Esophagus muscularis mucosa (tissue), 4 donors: ENCODE results near the gene DACH1. TPM values are rescaled to one million over a fixed set of nuclear protein-coding genes. Genes with fewer than 3 reads are reported as not detected.

Experiments
- DNase-seq: peaks from one replicate; pipeline ENCODE4 v3.0.0-alpha.2; 2017; ENCODE audit errors: extremely low spot score
- H3K27ac ChIP-seq, 4 donors: fragments of 200-600 bp; sonication (generic); replicated peaks in 1 of 4; 1 replicate in 3 of 4; 2 replicates in 1 of 4; pipeline ENCODE4 v1.5.1; 2016 to 2019; ENCODE audit warnings: mild to moderate bottlenecking in 1 of 4
- H3K27me3 ChIP-seq, 4 donors: fragments of 200-600 bp; sonication (generic); one replicate each; pipeline versions ENCODE4 v1.5.1 to v1.6.0; 2016 to 2019
- H3K36me3 ChIP-seq, 4 donors: fragments of 200-600 bp; sonication (generic); one replicate each; pipeline ENCODE4 v1.5.1; 2016 to 2019
- H3K4me1 ChIP-seq, 4 donors: fragments of 200-600 bp; sonication (generic); one replicate each; pipeline ENCODE4 v1.5.1; 2016 to 2019
- H3K4me3 ChIP-seq, 4 donors: fragments of 200-600 bp; sonication (generic); 1 replicate in 2 of 4; 2 replicates in 2 of 4; pipeline ENCODE4 v1.5.1; 2016 to 2019; ENCODE audit warnings: mild to moderate bottlenecking in 4 of 4, moderate library complexity in 1 of 4
- H3K9me3 ChIP-seq, 4 donors: fragments of 200-600 bp; sonication (generic); 1 replicate in 3 of 4; 2 replicates in 1 of 4; pipeline ENCODE4 v1.5.1; 2016 to 2019
- EP300 ChIP-seq: sonication (generic); formaldehyde crosslinking; IDR thresholded peaks from one replicate; pipeline ENCODE4 v1.6.1; 2017; ENCODE audit warnings: antibody characterized with exemption
- POLR2A ChIP-seq: fragments of 450-650 bp; IDR thresholded peaks from one replicate; pipeline ENCODE4 v1.6.1; 2017; ENCODE audit warnings: antibody characterized with exemption, moderate library complexity, mild to moderate bottlenecking, low read depth
- POLR2AphosphoS5 ChIP-seq, 2 donors: sonication (generic); formaldehyde crosslinking; IDR thresholded peaks; one replicate each; pipeline ENCODE4 v1.6.1; 2017; ENCODE audit warnings: antibody characterized with exemption in 2 of 2
- WGBS: methylation state at CpG from one replicate; pipeline ENCODE4 v1.1.5; 2018; 5-methylcytosine and 5-hydroxymethylcytosine counted together
- intact Hi-C: fragments of 100-400 bp; cut with DNase I; formaldehyde crosslinking; loops from one replicate; pipeline ENCODE4 v1.15.1; 2023
- total RNA-seq, 4 donors: library from RNA; depleted of rRNA; stranded (reverse); fragments of >200 nt; gene quantifications; one replicate each; pipeline versions ENCODE4 v1.1.0 to v1.2.1, GENCODE V29; 2016
- TF ChIP-seq, protein P1 (sequence below), 3 experiments: fragments of 200-600 bp in 2 of 3; fragments of 450-650 bp in 1 of 3; sonication (generic) in 2 of 3; IDR thresholded peaks; one replicate each; pipeline ENCODE4 v1.5.1; 2017 to 2019; ENCODE audit warnings: antibody characterized with exemption in 3 of 3, mild to moderate bottlenecking in 2 of 3, moderate library complexity in 1 of 3

The DACH1 gene
- total RNA-seq, 4 donors from 2014 or later: 1.2 to 2.0 (median 1.5) TPM

DNA sequence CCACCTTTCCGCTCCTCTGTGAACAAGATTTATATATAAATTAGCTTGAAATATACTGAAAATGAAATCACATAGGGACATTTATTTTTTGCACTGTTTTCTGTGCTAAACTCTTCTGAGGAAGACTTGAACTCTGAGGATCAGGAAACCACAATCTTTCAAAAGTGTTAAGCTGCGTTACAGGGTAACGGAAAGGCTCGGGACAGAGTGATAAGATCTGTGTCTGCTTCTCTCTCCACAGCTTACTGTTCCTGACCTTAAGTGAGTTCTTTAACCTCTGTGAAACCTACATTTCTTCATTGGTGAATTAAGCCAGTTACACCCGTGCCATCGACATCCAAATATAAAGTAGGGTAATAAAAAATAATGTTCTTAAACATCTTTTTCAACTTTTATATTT is 38.9 kb downstream of the DACH1 start:
- Histone ChIP-seq H3K27ac (no peak overlapping the region), H3K4me1 (no peaks in the 10 kb centered on the region), H3K4me3 (no peak overlapping the region), H3K36me3 (no peaks in the 10 kb centered on the region), H3K27me3 (no peaks in the 10 kb centered on the region), H3K9me3 (no peaks in the 10 kb centered on the region)
- no peak for DNase-seq
- 66% methylated on average over 6 of the region's 6 CpGs for WGBS
- intact Hi-C loops: no loop called here
- TF ChIP-seq POLR2A (no peak), EP300 (no peak), POLR2AphosphoS5 (IDR thresholded peaks at IDR 0.05) (no peak)
- TF ChIP-seq, protein P1, sequence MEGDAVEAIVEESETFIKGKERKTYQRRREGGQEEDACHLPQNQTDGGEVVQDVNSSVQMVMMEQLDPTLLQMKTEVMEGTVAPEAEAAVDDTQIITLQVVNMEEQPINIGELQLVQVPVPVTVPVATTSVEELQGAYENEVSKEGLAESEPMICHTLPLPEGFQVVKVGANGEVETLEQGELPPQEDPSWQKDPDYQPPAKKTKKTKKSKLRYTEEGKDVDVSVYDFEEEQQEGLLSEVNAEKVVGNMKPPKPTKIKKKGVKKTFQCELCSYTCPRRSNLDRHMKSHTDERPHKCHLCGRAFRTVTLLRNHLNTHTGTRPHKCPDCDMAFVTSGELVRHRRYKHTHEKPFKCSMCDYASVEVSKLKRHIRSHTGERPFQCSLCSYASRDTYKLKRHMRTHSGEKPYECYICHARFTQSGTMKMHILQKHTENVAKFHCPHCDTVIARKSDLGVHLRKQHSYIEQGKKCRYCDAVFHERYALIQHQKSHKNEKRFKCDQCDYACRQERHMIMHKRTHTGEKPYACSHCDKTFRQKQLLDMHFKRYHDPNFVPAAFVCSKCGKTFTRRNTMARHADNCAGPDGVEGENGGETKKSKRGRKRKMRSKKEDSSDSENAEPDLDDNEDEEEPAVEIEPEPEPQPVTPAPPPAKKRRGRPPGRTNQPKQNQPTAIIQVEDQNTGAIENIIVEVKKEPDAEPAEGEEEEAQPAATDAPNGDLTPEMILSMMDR (IDR thresholded peaks at IDR 0.05): no peak

DNA sequence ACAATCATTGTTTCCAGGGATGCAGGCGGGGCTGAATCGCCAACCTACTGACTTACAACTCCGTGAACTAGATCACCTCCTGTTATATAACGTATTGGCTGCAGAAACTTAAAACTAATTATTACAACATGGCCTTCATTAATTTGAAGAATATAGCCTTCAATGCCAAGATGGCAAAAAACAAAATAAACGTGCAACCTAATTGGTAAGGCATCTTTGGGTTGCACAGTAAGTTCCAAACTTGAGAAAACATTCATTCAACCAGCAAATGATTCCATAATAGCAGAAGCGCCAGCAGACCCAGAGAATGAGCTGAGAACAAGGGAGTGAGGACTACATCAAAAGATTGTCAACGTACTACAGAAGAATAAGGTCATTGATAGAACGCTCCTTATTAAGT is 39.8 kb downstream of the DACH1 start:
- intact Hi-C loops: no loop called here
- Histone ChIP-seq H3K27me3 (no peaks in the 10 kb centered on the region), H3K36me3 (no peaks in the 10 kb centered on the region), H3K4me3 (no peak overlapping the region), H3K27ac (no peak overlapping the region), H3K9me3 (no peaks in the 10 kb centered on the region), H3K4me1 (no peaks in the 10 kb centered on the region)
- TF ChIP-seq POLR2AphosphoS5 (IDR thresholded peaks at IDR 0.05) (no peak), EP300 (no peak), POLR2A (no peak)
- TF ChIP-seq, protein P1 (IDR thresholded peaks at IDR 0.05): no peak
- DNase-seq: no peak
- WGBS: 84% methylated on average over 8 of the region's 8 CpGs

DNA sequence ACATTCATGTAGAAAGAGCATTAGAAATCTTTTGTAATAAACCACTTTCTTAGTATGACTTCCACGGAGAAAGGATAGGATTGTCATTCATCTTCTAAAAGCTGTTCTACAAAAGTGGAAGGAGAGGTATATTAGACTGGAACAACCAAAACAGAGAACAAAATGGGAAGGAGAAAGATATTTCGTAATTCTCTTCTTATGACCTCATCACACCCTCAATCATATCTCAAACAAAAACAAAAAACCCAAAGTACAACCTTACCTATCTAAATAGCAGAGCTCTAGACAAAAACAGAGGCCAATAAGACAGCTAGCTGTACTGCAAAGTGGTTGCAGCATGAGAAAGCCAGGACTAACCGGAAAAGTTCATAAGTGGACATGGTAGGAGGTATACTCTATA is 46.3 kb downstream of the DACH1 start:
- 75% methylated on average over 3 of the region's 3 CpGs for WGBS
- no peak for TF ChIP-seq POLR2A
- no peak for TF ChIP-seq POLR2AphosphoS5 (IDR thresholded peaks at IDR 0.05)
- no peak for TF ChIP-seq EP300
- TF ChIP-seq, protein P1 (IDR thresholded peaks at IDR 0.05): no peak

DNA sequence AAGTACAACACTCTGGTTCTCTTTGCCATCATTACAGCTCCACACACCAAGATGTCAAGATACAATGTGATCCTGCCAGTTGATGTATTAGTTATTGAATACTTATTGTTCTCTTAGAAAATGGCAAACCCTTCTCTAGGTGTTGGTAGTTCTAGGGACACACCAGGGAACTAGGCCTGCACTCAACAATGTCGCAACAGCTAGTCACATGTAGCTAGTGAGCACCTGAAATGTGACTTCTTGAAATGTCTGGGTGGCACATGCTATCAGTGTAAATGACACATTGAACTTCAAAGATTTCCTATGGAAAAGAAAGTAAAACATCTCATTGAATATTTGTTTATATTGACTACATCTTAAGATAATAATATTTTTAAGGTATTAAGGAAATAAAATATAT is 49.7 kb downstream of the DACH1 start:
- no peak for DNase-seq
- H3K4me1 ChIP-seq: no peaks in the 10 kb centered on the region
- no peak overlapping the region for H3K27ac ChIP-seq
- no peak overlapping the region for H3K4me3 ChIP-seq
- no peaks in the 10 kb centered on the region for H3K36me3 ChIP-seq
- 100% methylated on average over 1 of the region's 1 CpG for WGBS
- no peaks in the 10 kb centered on the region for H3K27me3 ChIP-seq
- TF ChIP-seq POLR2AphosphoS5 (IDR thresholded peaks at IDR 0.05) (no peak), EP300 (no peak), POLR2A (no peak)
- TF ChIP-seq, protein P1 (IDR thresholded peaks at IDR 0.05): no peak
- intact Hi-C loops: no loop called here
- H3K9me3 ChIP-seq: no peaks in the 10 kb centered on the region

More for the DNA sequence above, 46.3 kb downstream of the DACH1 start:
- Histone ChIP-seq H3K9me3 (no peaks in the 10 kb centered on the region), H3K4me1 (no peaks in the 10 kb centered on the region), H3K27ac (no peak overlapping the region), H3K27me3 (no peaks in the 10 kb centered on the region), H3K4me3 (no peak overlapping the region), H3K36me3 (no peaks in the 10 kb centered on the region)
- intact Hi-C loops: no loop called here
- DNase-seq: no peak

DNA sequence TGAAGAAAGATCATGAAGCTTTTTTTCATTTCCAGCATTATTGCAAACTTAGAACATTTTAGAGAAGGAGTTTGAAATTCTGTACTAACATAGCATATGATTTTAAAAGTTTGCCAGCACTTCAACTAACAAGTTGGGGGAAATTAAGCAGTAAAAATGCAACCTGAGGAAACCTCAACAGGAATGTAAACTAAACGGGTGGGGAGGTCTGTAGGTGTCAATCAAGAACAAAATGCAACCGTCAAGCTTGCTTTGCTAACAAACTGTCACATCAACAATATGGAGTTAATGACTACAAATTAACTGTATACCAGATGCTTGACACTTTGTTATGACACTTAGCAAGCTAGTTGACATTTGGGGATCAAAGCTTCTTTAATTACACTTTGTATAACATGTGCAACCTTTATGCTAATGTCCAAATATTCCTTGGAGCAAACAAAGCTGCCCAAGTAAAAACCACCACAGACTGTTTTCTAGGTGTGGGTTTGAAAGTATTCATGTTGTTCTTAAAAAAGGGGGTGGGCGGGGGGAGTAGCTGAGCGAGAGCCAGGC is 52.1 kb downstream of the DACH1 start:
- no peaks in the 10 kb centered on the region for H3K9me3 ChIP-seq
- TF ChIP-seq POLR2AphosphoS5 (IDR thresholded peaks at IDR 0.05) (no peak), EP300 (no peak), POLR2A (no peak)
- TF ChIP-seq, protein P1 (IDR thresholded peaks at IDR 0.05): no peak
- intact Hi-C loops: no loop called here
- H3K27me3 ChIP-seq: no peaks in the 10 kb centered on the region
- no peak overlapping the region for H3K4me3 ChIP-seq
- H3K4me1 ChIP-seq: no peaks in the 10 kb centered on the region
- no peak overlapping the region for H3K27ac ChIP-seq
- H3K36me3 ChIP-seq: no peaks in the 10 kb centered on the region
- WGBS: 34% methylated on average over 4 of the region's 4 CpGs
- DNase-seq: no peak
